Esophagus squamous epithelium (tissue), 5 donors: ENCODE results near the gene BOLA1. TPM values are rescaled to one million over a fixed set of nuclear protein-coding genes. Genes with fewer than 3 reads are reported as not detected.

Source experiments
- DNase-seq: peaks from one replicate; lab custom pipeline; 2025; lab: John Stamatoyannopoulos, UW
- H3K27ac ChIP-seq, 4 donors: fragments of 200-600 bp; sonication (generic); one replicate each; pipeline ENCODE4 v1.5.1; 2016 to 2019; ENCODE audit warnings: mild to moderate bottlenecking in 1 of 4
- H3K27me3 ChIP-seq, 4 donors: fragments of 200-600 bp; sonication (generic); 1 replicate in 3 of 4; 2 replicates in 1 of 4; pipeline versions ENCODE4 v1.5.1 to v1.6.0; 2017 to 2021; ENCODE audit warnings: antibody characterized with exemption in 1 of 4
- H3K36me3 ChIP-seq, 3 donors: fragments of 200-600 bp; sonication (generic); one replicate each; pipeline ENCODE4 v1.5.1; 2016 to 2019
- H3K4me1 ChIP-seq, 3 donors: fragments of 200-600 bp; sonication (generic); one replicate each; pipeline ENCODE4 v1.5.1; 2017 to 2019
- H3K4me3 ChIP-seq, 4 donors: fragments of 200-600 bp; sonication (generic); 1 replicate in 3 of 4; 2 replicates in 1 of 4; pipeline ENCODE4 v1.5.1; 2016 to 2019; ENCODE audit warnings: mild to moderate bottlenecking in 2 of 4, moderate library complexity in 1 of 4
- H3K9me3 ChIP-seq, 3 donors: fragments of 200-600 bp; sonication (generic); one replicate each; pipeline ENCODE4 v1.5.1; 2016 to 2019
- CTCF ChIP-seq, 6 experiments: fragments of 450-650 bp in 4 of 6; fragments of 200-600 bp in 2 of 6; sonication (generic) in 2 of 6; IDR thresholded peaks; one replicate each; pipeline ENCODE4 v1.5.1; 2016 to 2019; ENCODE audit warnings: antibody characterized with exemption in 6 of 6, mild to moderate bottlenecking in 4 of 6, moderate library complexity in 4 of 6
- POLR2A ChIP-seq, 4 donors: fragments of 450-650 bp; IDR thresholded peaks; one replicate each; pipeline ENCODE4 v1.6.1; 2017; ENCODE audit warnings: antibody characterized with exemption in 4 of 4, mild to moderate bottlenecking in 4 of 4, moderate library complexity in 3 of 4
- WGBS, 2 donors: methylation state at CpG; one replicate each; pipeline ENCODE4 v1.1.5; 2018; 5-methylcytosine and 5-hydroxymethylcytosine counted together
- intact Hi-C: fragments of 100-400 bp; cut with DNase I; formaldehyde crosslinking; loops from one replicate; pipeline ENCODE4 v1.15.0; 2022
- total RNA-seq, 4 donors: library from RNA; depleted of rRNA; stranded (reverse); fragments of >200 nt; gene quantifications; one replicate each; pipeline ENCODE4 v1.1.0, GENCODE V29; 2016
- donor health status: DM: yes; HTN: yes; CAD: no.

BOLA1 gene
- total RNA-seq, 4 donors from 2014 or later = 11.0 to 31.7 (median 23.4) TPM

GRCh38 chr1:149903836-149904491 lies 4.6 kb downstream of the BOLA1 start:
- H3K4me1 ChIP-seq = peaks cover 7 to 17% (median 11%) of the 10 kb centered on the region in 3 donors
- H3K27me3 ChIP-seq = no peaks in the 10 kb centered on the region
- no peak overlapping the region for H3K4me3 ChIP-seq
- no peak overlapping the region for H3K27ac ChIP-seq
- no peak for DNase-seq
- WGBS, 2 donors = 87 to 90% methylated on average over 3 to 5 of the region's 5 CpGs
- H3K36me3 ChIP-seq = no peaks in the 10 kb centered on the region
- intact Hi-C loops = no loop called here
- TF ChIP-seq CTCF (IDR thresholded peaks at IDR 0.05) (no peak), POLR2A (IDR thresholded peaks at IDR 0.05) (no peak)
- H3K9me3 ChIP-seq = no peaks in the 10 kb centered on the region

GRCh38 chr1:149906570-149907075 lies 7.3 kb downstream of the BOLA1 start:
- DNase-seq = no peak
- Histone ChIP-seq H3K9me3 (no peaks in the 10 kb centered on the region), H3K4me1 (no peaks in the 10 kb centered on the region), H3K27ac (no peak overlapping the region), H3K27me3 (no peaks in the 10 kb centered on the region), H3K36me3 (no peaks in the 10 kb centered on the region), H3K4me3 (no peak overlapping the region)
- TF ChIP-seq CTCF (IDR thresholded peaks at IDR 0.05) (no peak), POLR2A (IDR thresholded peaks at IDR 0.05) (no peak)
- intact Hi-C loops = no loop called here
- 81 to 91% methylated on average over 4 to 10 of the region's 10 CpGs for WGBS, 2 donors

GRCh38 chr1:149914545-149914944 lies 15.2 kb downstream of the BOLA1 start:
- WGBS, 2 donors = 75 to 82% methylated on average over 1 of the region's 1 CpG
- intact Hi-C loops = no loop called here

GRCh38 chr1:149915429-149916192 lies 16.2 kb downstream of the BOLA1 start:
- 81 to 88% methylated on average over 8 to 9 of the region's 11 CpGs for WGBS, 2 donors
- H3K27ac ChIP-seq = peak overlapping the region in 2 of 4 donors; percentile 28 to 29

More at GRCh38 chr1:149914545-149914944, 15.2 kb downstream of the BOLA1 start:
- Histone ChIP-seq H3K27ac (no peak overlapping the region), H3K36me3 (no peaks in the 10 kb centered on the region), H3K4me3 (no peak overlapping the region), H3K27me3 (peaks cover 0 to 11% (median 0%) of the 10 kb centered on the region in 4 donors), H3K4me1 (peaks cover 6 to 25% (median 11%) of the 10 kb centered on the region in 3 donors), H3K9me3 (no peaks in the 10 kb centered on the region)
- DNase-seq = no peak
- no peak for TF ChIP-seq CTCF (IDR thresholded peaks at IDR 0.05)
- TF ChIP-seq POLR2A (IDR thresholded peaks at IDR 0.05) = no peak

More at GRCh38 chr1:149915429-149916192, 16.2 kb downstream of the BOLA1 start:
- TF ChIP-seq CTCF (IDR thresholded peaks at IDR 0.05) (no peak), POLR2A (IDR thresholded peaks at IDR 0.05) (no peak)
- Histone ChIP-seq H3K36me3 (no peaks in the 10 kb centered on the region), H3K4me3 (no peak overlapping the region), H3K27me3 (peaks cover 0 to 11% (median 0%) of the 10 kb centered on the region in 4 donors), H3K4me1 (peaks cover 6 to 25% (median 11%) of the 10 kb centered on the region in 3 donors), H3K9me3 (no peaks in the 10 kb centered on the region)
- no peak for DNase-seq
- intact Hi-C loops = no loop called here
